Kidney epithelial cell (primary cell): ENCODE measurements around the gene ZNF365. TPM values are rescaled to one million over a fixed set of nuclear protein-coding genes. Genes with fewer than 3 reads are reported as not detected.

Experiments
- DNase-seq: peaks from one replicate; pipeline ENCODE4 v3.0.0-alpha.2; 2010; ENCODE audit warnings: low read depth
- H3K27me3 ChIP-seq: 2 replicates; pipeline ENCODE4 v1.6.0; 2011; ENCODE audit warnings: low read length; ENCODE audit not compliant: control insufficient read depth, insufficient read depth
- H3K36me3 ChIP-seq: 2 replicates; pipeline ENCODE4 v1.5.1; 2011; ENCODE audit warnings: low read length; ENCODE audit not compliant: control insufficient read depth, insufficient read depth
- H3K4me3 ChIP-seq: 2 replicates; pipeline ENCODE4 v1.5.1; 2011; ENCODE audit warnings: low read depth, mild to moderate bottlenecking, control low read depth, low read length
- CTCF ChIP-seq: IDR thresholded peaks from 2 replicates; pipeline ENCODE4 v1.5.1; 2011; ENCODE audit warnings: mild to moderate bottlenecking, moderate library complexity, low read length, control low read depth, inconsistent platforms; ENCODE audit not compliant: insufficient read depth, poor library complexity, severe bottlenecking
- total RNA-seq: library from RNA; depleted of rRNA; stranded (reverse); fragments of >200 nt; gene quantifications from 2 replicates; pipeline ENCODE4 v1.2.3, GENCODE V29; 2015

Gene ZNF365
- total RNA-seq, 1 donor from 2014 or later = 6.9 TPM

- Histone ChIP-seq H3K36me3 (no peaks in the 10 kb centered on the region), H3K4me3 (no peak overlapping the region), H3K27me3 (no peaks in the 10 kb centered on the region)
- no peak for TF ChIP-seq CTCF
- DNase-seq = no peak
Measured at GRCh38 chr10:62426600-62426999, 52.4 kb downstream of the ZNF365 start.

GRCh38 chr10:62430881-62431280 is 56.7 kb downstream of the ZNF365 start:
- no peak for DNase-seq
- Histone ChIP-seq H3K36me3 (no peaks in the 10 kb centered on the region), H3K4me3 (no peak overlapping the region), H3K27me3 (no peaks in the 10 kb centered on the region)
- TF ChIP-seq CTCF = no peak

- no peaks in the 10 kb centered on the region for H3K27me3 ChIP-seq
- peak; percentile 97 for DNase-seq
- TF ChIP-seq CTCF = no peak
- H3K4me3 ChIP-seq = no peak overlapping the region
- no peaks in the 10 kb centered on the region for H3K36me3 ChIP-seq
Measured at GRCh38 chr10:62433181-62433692, 59.1 kb downstream of the ZNF365 start.

GRCh38 chr10:62433901-62434300 is 59.7 kb downstream of the ZNF365 start:
- Histone ChIP-seq H3K36me3 (no peaks in the 10 kb centered on the region), H3K4me3 (no peak overlapping the region), H3K27me3 (no peaks in the 10 kb centered on the region)
- no peak for DNase-seq
- no peak for TF ChIP-seq CTCF

- no peaks in the 10 kb centered on the region for H3K36me3 ChIP-seq
- TF ChIP-seq CTCF = peak; percentile 53
- H3K27me3 ChIP-seq = no peaks in the 10 kb centered on the region
- no peak overlapping the region for H3K4me3 ChIP-seq
- DNase-seq = no peak
Measured at GRCh38 chr10:62437696-62438095, 63.5 kb downstream of the ZNF365 start.

GRCh38 chr10:62442006-62442405 is 67.8 kb downstream of the ZNF365 start:
- DNase-seq = no peak
- Histone ChIP-seq H3K4me3 (no peak overlapping the region), H3K36me3 (no peaks in the 10 kb centered on the region), H3K27me3 (no peaks in the 10 kb centered on the region)
- no peak for TF ChIP-seq CTCF
